Limb (tissue), 2 donors: ENCODE data around the gene RNF115.
"Not testable (repeated sequence)": the region's sequence is repeated elsewhere in the genome, so short reads cannot be mapped to it uniquely, and the experiment has no call there.

Experiments used
- DNase-seq, 2 donors: peaks; one replicate each; pipeline ENCODE4 v3.0.0-alpha.2; 2016; ENCODE audit errors: extremely low spot score in 2 of 2

Gene RNF115

GRCh38 chr1:145778146-145778540, 45.8 kb downstream of the RNF115 start:
- no peak for DNase-seq

DNA sequence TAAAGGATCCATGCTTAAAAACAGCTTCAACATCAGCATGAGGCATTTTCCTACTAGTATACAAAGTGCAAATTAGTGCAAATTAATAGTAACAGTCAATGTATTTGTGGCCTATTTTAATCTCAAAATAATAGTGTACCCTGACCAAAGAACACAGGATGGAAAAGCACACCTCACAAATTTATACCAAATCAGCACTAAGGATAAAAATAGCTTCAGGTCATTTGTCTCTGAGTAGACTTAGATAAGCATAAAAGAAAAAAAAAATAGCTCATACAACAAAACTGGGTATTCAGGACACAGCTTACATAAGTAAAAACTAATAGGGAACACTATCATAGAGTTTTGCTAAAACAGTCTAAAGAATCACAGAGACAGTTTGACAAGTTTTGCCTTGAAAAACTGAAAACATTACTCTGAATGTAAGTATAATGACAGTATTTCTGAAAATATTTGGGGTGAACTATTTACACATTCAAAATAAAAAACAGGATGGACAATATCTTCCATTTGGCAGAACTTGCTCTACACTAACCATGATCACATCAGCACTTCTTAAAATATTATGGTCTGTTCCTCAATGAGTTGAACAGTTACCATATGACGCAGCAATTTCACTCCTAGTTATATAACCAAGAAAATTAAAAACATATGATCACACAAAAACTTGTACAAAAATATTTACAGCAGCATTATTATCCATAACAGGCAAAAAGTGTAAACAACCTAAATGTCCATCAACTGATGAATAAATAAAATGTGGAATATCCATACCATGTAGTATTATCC, 46.3 kb downstream of the RNF115 start:
- DNase-seq = no peak

DNA sequence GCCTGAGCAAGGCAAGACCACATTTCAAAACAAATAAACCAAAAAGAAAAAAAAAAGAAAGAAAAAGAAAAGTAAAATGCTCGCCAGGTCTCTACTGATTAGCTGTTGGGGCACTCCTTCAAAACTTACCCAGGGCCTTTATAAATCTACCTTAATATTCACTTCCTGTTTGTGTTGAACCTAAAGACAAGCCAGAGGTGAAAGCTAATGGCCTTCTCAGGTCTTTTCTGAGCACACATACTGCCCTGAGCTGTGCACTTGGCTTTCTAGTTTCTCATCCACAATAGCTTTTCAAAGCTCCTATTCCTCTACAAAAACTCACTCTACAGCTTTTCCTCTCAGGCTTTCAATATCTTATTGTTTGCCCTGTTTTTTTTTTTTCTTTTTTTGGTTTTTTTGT, 50.5 kb downstream of the RNF115 start:
- no peak for DNase-seq

GRCh38 chr1:145771056-145771455, 52.8 kb downstream of the RNF115 start:
- no peak for DNase-seq

- DNase-seq = not testable (repeated sequence)
Measured at GRCh38 chr1:145768004-145768403, 55.9 kb downstream of the RNF115 start.

DNA sequence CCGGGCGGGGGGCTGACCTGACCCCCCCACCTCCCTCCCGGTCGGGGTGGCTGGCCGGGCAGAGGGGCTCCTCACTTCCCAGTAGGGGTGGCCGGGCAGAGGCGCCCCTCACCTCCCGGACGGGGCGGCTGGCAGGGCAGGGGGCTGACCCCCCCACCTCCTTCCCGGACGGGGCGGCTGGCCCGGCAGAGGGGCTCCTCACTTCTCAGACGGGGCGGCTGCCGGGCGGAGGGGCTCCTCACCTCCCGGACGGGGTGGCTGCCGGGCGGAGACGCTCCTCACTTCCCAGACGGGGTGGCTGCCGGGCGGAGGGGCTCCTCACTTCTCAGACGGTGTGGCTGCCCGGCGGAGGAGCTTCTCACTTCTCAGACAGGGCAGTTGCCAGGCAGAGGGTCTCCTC, 57.0 kb downstream of the RNF115 start:
- not testable (repeated sequence) for DNase-seq

- DNase-seq = not testable (repeated sequence)
Measured at GRCh38 chr1:145765585-145766360, 58.1 kb downstream of the RNF115 start.

DNA sequence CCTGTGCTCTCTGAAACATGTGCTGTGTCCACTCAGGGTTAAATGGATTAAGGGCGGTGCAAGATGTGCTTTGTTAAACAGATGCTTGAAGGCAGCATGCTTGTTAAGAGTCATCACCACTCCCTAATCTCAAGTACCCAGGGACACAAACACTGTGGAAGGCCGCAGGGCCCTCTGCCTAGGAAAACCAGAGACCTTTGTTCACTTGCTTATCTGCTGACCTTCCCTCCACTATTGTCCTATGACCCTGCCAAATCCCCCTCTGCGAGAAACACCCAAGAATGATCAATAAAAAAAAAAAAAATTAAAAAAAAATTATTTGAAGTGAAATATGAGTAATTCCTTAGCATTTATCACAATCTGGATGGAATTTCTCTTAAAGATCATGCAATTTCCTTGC, 58.8 kb downstream of the RNF115 start:
- DNase-seq = not testable (repeated sequence)

DNA sequence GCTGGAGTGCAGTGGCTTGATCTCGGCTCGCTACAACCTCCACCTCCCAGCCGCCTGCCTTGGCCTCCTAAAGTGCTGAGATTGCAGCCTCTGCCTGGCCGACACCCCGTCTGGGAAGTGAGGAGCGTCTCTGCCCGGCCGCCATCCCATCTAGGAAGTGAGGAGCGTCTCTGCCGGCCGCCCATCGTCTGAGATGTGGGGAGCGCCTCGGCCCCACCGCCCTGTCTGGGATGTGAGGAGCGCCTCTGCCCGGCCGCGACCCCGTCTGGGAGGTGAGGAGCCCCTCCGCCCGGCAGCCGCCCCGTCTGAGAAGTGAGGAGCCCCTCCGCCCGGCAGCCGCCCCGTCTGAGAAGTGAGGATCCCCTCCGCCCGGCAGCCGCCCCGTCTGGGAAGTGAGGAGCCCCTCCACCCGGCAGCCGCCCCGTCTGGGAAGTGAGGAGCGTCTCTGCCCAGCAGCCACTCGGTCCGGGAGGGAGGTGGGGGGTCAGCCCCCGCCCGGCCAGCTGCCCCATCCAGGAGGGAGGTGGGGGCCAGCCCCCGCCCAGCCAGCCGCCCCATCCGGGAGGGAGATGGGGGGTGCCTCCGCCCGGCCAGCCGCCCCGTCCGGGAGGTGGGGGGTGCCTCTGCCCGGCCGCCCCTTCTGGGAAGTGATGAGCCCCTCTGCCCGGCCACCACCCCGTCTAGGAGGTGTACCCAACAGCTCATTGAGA, 59.5 kb downstream of the RNF115 start:
- not testable (repeated sequence) for DNase-seq

- DNase-seq = not testable (repeated sequence)
Measured at GRCh38 chr1:145762001-145762400, 61.9 kb downstream of the RNF115 start.

DNA sequence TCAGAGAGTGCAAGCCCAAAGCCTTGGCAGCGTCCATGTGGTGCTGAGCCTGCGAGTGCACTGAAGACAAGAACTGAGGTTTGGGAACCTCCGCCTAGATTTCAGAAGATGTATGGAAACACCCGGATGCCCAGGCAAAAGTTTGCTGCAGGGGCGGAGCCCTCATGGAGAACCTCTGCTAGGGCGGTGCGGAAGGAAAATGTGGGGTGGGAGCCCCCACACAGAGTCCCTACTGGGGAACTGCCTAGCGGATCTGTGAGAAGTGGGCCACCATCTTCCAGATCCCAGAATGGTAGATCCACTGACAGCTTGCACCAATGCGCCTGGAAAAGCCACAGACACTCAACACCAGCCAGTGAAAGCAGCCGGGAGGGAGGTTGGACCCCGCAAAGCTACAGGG, 62.4 kb downstream of the RNF115 start:
- DNase-seq = not testable (repeated sequence)

DNA sequence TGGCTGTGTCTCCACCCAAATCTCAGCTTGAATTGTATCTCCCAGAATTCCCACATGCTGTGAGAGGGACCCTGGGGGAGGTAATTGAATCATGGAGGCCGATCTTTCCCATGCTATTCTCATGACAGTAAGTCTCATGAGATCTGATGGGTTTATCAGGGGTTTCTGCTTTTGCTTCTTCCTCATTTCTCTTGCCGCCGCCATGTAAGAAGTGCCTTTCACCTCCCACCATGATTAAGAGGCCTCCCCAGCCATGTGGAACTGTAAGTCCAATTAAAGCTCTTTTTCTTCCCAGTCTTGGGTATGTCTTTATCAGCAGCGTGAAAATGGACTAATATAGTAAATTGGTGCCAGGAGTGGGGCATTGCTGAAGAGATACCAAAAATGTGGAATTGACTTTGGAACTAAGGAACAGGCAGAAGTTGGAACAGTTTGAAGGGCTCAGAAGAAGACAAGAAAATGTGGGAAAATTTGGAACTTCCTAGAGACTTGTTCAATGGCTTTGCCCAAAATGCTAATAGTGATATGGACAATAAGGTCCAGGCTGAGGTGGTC, 63.4 kb downstream of the RNF115 start:
- DNase-seq = not testable (repeated sequence)

GRCh38 chr1:145759721-145760120, 64.2 kb downstream of the RNF115 start:
- no peak for DNase-seq

GRCh38 chr1:145758575-145758974, 65.3 kb downstream of the RNF115 start:
- no peak for DNase-seq

DNA sequence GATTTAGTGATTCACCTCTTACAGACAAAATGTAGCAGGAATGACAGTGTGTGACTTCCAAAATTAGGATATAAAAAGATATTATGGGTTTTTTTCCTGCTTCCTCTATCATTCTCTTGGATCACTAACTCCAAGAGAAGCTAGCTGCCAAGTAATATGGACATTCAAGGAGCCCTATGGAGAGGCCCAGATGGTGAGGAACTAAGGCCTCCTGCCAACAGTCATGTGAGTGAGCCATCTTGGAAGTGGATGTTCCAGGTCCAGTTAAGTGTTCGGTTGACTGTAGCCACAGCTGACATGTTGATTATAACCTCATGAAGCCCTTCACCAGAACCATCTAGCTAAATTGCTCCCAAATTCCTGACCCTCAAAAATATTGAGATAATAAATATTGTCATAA, 65.8 kb downstream of the RNF115 start:
- no peak for DNase-seq

DNA sequence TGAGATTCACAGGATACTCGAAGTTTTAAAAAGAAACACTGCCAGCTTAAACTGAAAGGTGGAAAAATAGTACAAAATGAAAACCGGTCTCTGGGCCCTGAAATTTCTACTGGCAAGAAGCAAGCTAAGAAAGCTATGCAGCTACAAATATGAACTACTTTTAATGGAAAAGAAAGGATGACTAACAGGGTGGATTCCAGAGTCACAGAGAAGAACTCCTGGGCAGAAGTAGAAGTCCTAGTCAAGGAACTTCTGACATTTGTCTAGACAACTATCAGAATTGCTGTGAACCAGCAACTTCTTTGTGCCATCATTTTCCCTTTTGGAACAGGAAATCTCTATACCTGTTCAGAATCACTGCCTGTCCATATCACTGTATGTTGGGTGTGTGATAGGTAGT, 66.5 kb downstream of the RNF115 start:
- no peak for DNase-seq

GRCh38 chr1:145751491-145752037, 72.3 kb downstream of the RNF115 start:
- DNase-seq = no peak

- no peak for DNase-seq
Measured at GRCh38 chr1:145750426-145750825, 73.5 kb downstream of the RNF115 start.

DNA sequence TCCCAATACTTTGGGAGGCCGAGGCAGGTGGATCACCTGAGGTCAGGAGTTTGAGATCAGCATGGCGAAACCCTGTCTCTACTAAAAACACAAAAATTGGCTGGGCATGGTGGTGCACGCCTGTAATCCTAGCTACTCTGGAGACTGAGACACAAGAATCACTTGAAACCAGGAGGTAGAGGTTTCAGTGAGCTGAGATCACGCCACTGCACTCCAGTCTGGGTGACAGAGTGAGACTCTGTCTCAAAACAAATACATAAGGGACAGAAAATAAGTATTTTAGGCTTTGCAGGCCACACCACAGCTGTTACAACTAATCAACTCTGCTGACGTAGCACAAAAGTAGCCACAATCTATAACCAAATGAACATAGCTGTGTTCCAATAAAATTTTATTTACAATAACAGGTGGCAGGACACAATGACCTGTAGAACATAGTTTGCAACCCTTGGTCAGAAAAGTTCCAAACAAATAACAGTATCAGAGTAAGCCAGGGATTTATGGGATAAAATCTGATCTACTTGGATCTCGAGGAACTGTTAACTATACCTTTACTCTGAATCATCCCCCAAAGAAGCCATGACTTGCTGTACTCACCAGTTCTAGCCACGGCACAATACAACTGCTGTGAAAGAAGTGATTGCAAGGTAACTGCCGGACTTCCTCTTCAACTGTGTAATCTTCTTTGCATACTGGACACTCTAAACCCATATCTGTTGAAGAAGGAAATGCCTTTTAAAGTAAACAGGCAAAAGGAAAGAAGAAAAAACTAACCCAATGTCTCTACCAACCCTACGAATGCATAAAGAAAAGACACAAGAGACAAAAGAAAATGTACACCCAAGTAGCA, 76.3 kb downstream of the RNF115 start:
- DNase-seq = no peak

DNA sequence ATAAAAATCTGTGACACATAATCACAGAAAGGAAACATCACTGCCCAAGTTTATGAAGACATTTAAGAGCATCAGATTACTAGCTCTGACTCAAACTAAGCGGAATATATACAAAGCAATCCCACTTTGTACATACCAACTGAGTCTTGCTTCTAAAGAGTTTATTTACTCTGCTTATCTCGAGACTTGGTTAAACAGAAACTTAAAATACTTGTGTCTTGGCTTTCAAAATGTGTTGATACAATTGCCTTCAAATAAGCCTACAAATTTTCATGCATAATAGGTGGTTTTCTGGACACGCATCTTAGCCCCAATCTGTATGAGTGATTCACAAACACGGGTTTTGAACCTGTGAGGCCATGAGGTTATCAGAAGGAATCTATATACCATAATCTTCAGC, 83.6 kb downstream of the RNF115 start:
- DNase-seq = no peak

- no peak for DNase-seq
Measured at GRCh38 chr1:145736191-145736590, 87.7 kb downstream of the RNF115 start.
